ENCODE data around the gene BRMS1L. TPM values are rescaled to one million over a fixed set of nuclear protein-coding genes. Genes with fewer than 3 reads are reported as not detected.

BRMS1L gene
- total and polyA plus RNA-seq, 2 donors (not counting 1 experiment from before 2014, with no cell fraction given): 3.3 to 9.5 TPM

- Histone ChIP-seq H2AFZ (ENCODE audit: low read length) (no peak overlapping the region), H3K36me3 (ENCODE audit: control insufficient read depth, insufficient read depth, low read length) (no peaks in the 10 kb centered on the region), H3K27ac (ENCODE audit: insufficient read depth, low read length) (no peak overlapping the region), H3K4me3 (replicated peaks in 1 of 4; ENCODE audit: control extremely low read depth in 1 of 4, insufficient read depth in 1 of 4, low read depth in 3 of 4, low read length in 4 of 4) (no peak overlapping the region), H3K9ac (ENCODE audit: insufficient read depth, low read length) (no peak overlapping the region), H3K4me1 (ENCODE audit: control insufficient read depth, extremely low read depth, insufficient read depth, low read length) (no peaks in the 10 kb centered on the region), H3K4me2 (ENCODE audit: extremely low read depth, insufficient read depth, low read length) (no peak overlapping the region), H3K9me3 (ENCODE audit: control insufficient read depth, insufficient read depth, low read depth, low read length) (no peaks in the 10 kb centered on the region), H3K27me3 (ENCODE audit: control insufficient read depth, insufficient read depth, low read length) (no peaks in the 10 kb centered on the region), H3K79me2 (ENCODE audit: control insufficient read depth, insufficient read depth, low read length) (no peaks in the 10 kb centered on the region), H4K20me1 (ENCODE audit: control insufficient read depth, extremely low read depth, insufficient read depth, low read length) (no peaks in the 10 kb centered on the region)
- TF ChIP-seq, protein P1, sequence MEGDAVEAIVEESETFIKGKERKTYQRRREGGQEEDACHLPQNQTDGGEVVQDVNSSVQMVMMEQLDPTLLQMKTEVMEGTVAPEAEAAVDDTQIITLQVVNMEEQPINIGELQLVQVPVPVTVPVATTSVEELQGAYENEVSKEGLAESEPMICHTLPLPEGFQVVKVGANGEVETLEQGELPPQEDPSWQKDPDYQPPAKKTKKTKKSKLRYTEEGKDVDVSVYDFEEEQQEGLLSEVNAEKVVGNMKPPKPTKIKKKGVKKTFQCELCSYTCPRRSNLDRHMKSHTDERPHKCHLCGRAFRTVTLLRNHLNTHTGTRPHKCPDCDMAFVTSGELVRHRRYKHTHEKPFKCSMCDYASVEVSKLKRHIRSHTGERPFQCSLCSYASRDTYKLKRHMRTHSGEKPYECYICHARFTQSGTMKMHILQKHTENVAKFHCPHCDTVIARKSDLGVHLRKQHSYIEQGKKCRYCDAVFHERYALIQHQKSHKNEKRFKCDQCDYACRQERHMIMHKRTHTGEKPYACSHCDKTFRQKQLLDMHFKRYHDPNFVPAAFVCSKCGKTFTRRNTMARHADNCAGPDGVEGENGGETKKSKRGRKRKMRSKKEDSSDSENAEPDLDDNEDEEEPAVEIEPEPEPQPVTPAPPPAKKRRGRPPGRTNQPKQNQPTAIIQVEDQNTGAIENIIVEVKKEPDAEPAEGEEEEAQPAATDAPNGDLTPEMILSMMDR (conservative IDR thresholded peaks at IDR 0.05 in 1 of 2, IDR thresholded peaks at IDR 0.05 in 1 of 2; ENCODE audit: low read depth in 1 of 2, low read length in 2 of 2): no peak
- no peak for TF ChIP-seq EZH2 (IDR thresholded peaks at IDR 0.05; ENCODE audit: low read length, missing control alignments)
- peak in 1 of 2 donors; percentile 53 for DNase-seq (ENCODE audit: low read depth in 2 of 2)
Measured at GRCh38 chr14:35855876-35856481, 29.8 kb downstream of the BRMS1L start.

GRCh38 chr14:35858521-35859209 is 32.5 kb downstream of the BRMS1L start:
- no peak overlapping the region for H3K9ac ChIP-seq (ENCODE audit: insufficient read depth, low read length)
- H2AFZ ChIP-seq (ENCODE audit: low read length): no peak overlapping the region
- no peak overlapping the region for H3K4me3 ChIP-seq (replicated peaks in 1 of 4; ENCODE audit: control extremely low read depth in 1 of 4, insufficient read depth in 1 of 4, low read depth in 3 of 4, low read length in 4 of 4)
- no peaks in the 10 kb centered on the region for H3K27me3 ChIP-seq (ENCODE audit: control insufficient read depth, insufficient read depth, low read length)
- H3K4me2 ChIP-seq (ENCODE audit: extremely low read depth, insufficient read depth, low read length): no peak overlapping the region
- H3K27ac ChIP-seq (ENCODE audit: insufficient read depth, low read length): no peak overlapping the region
- H3K9me3 ChIP-seq (ENCODE audit: control insufficient read depth, insufficient read depth, low read depth, low read length): no peaks in the 10 kb centered on the region
- no peak for TF ChIP-seq EZH2 (IDR thresholded peaks at IDR 0.05; ENCODE audit: low read length, missing control alignments)
- TF ChIP-seq, protein P1 (conservative IDR thresholded peaks at IDR 0.05 in 1 of 2, IDR thresholded peaks at IDR 0.05 in 1 of 2; ENCODE audit: low read depth in 1 of 2, low read length in 2 of 2): no peak
- H3K4me1 ChIP-seq (ENCODE audit: control insufficient read depth, extremely low read depth, insufficient read depth, low read length): no peaks in the 10 kb centered on the region
- H3K79me2 ChIP-seq (ENCODE audit: control insufficient read depth, insufficient read depth, low read length): no peaks in the 10 kb centered on the region
- H4K20me1 ChIP-seq (ENCODE audit: control insufficient read depth, extremely low read depth, insufficient read depth, low read length): no peaks in the 10 kb centered on the region
- DNase-seq (ENCODE audit: low read depth in 2 of 2): peak; percentile 12 to 65
- no peaks in the 10 kb centered on the region for H3K36me3 ChIP-seq (ENCODE audit: control insufficient read depth, insufficient read depth, low read length)

DNA sequence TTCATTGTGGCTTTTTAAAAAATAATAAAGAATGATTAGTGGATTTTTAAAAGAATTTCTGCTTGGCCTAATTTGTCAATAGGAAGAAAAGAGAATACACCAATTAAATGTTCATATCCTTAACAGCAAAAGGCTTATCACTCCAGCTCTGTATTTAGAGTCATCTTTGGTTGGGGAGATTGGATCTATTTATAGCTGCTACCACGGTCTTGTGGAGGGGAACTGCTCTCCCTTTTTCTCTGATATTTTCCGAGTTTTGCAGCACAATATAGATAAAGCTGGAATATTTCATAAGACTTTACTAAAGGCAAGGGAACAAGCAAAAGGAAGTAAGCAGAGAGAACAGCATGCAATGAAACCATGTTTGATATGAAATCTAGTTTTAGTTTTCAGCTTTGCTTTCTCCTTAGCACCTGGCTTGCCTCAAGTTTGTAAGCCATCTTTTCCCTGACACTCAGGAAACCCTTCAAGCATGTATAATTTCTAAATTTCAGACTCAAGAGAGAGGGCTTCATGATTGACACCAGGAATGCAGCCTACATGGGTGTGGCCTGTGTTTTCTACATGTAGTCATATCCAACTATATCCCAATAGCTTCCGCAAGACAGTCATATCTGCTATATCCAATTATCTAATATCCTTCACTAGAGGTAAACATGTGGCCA is 35.2 kb downstream of the BRMS1L start:
- Histone ChIP-seq H3K27me3 (ENCODE audit: control insufficient read depth, insufficient read depth, low read length) (no peaks in the 10 kb centered on the region), H3K27ac (ENCODE audit: insufficient read depth, low read length) (no peak overlapping the region), H3K4me2 (ENCODE audit: extremely low read depth, insufficient read depth, low read length) (no peak overlapping the region)

More for the DNA sequence above, 35.2 kb downstream of the BRMS1L start:
- Histone ChIP-seq H3K9me3 (ENCODE audit: control insufficient read depth, insufficient read depth, low read depth, low read length) (no peaks in the 10 kb centered on the region), H3K79me2 (ENCODE audit: control insufficient read depth, insufficient read depth, low read length) (no peaks in the 10 kb centered on the region), H4K20me1 (ENCODE audit: control insufficient read depth, extremely low read depth, insufficient read depth, low read length) (no peaks in the 10 kb centered on the region), H3K9ac (ENCODE audit: insufficient read depth, low read length) (no peak overlapping the region), H3K4me1 (ENCODE audit: control insufficient read depth, extremely low read depth, insufficient read depth, low read length) (no peaks in the 10 kb centered on the region), H2AFZ (ENCODE audit: low read length) (no peak overlapping the region), H3K4me3 (replicated peaks in 1 of 4; ENCODE audit: control extremely low read depth in 1 of 4, insufficient read depth in 1 of 4, low read depth in 3 of 4, low read length in 4 of 4) (no peak overlapping the region), H3K36me3 (ENCODE audit: control insufficient read depth, insufficient read depth, low read length) (no peaks in the 10 kb centered on the region)
- no peak for TF ChIP-seq EZH2 (IDR thresholded peaks at IDR 0.05; ENCODE audit: low read length, missing control alignments)
- TF ChIP-seq, protein P1 (conservative IDR thresholded peaks at IDR 0.05 in 1 of 2, IDR thresholded peaks at IDR 0.05 in 1 of 2; ENCODE audit: low read depth in 1 of 2, low read length in 2 of 2): no peak
- DNase-seq (ENCODE audit: low read depth in 2 of 2): no peak
